ENCODE measurements around the gene FEM1A. TPM values are rescaled to one million over a fixed set of nuclear protein-coding genes. Genes with fewer than 3 reads are reported as not detected.
"Not testable (repeated sequence)": the region's sequence is repeated elsewhere in the genome, so short reads cannot be mapped to it uniquely, and the experiment has no call there.

The FEM1A gene
- total and polyA plus RNA-seq, 9 donors: 3.6 to 11.4 (median 9.1) TPM

- Histone ChIP-seq H3K27ac (no peak overlapping the region), H3K9me3 (no peaks in the 10 kb centered on the region), H3K4me3 (no peak overlapping the region), H3K36me3 (no peaks in the 10 kb centered on the region), H3K4me1 (ENCODE audit: insufficient read depth) (peaks cover 4% of the 10 kb centered on the region), H3K27me3 (no peaks in the 10 kb centered on the region)
- DNase-seq: peak in 3 of 5 donors; percentile 41 to 52 (median 49)
- no peak for TF ChIP-seq EP300 (IDR thresholded peaks at IDR 0.05)
- TF ChIP-seq POLR2A (IDR thresholded peaks at IDR 0.05): no peak
- no peak for TF ChIP-seq CTCF (IDR thresholded peaks at IDR 0.05)
- 42 to 48% (median 47%) methylated on average over 10 of the region's 10 CpGs for WGBS, 3 donors
- intact Hi-C loops (cut with DNase I): no loop called here
Observed at GRCh38 chr19:4844348-4845179, 53.0 kb downstream of the FEM1A start.

- H3K27ac ChIP-seq; H3K36me3 ChIP-seq; intact Hi-C loops (cut with DNase I); H3K4me3 ChIP-seq; H3K4me1 ChIP-seq (ENCODE audit: insufficient read depth); H3K9me3 ChIP-seq; H3K27me3 ChIP-seq: not testable (repeated sequence)
- WGBS, 3 donors: 12 to 41% (median 18%) methylated on average over 9 of the region's 9 CpGs
- peak; percentile 38 to 67 (median 55) for DNase-seq
Observed at GRCh38 chr19:4845975-4846374, 54.4 kb downstream of the FEM1A start.

GRCh38 chr19:4847190-4847973, 55.8 kb downstream of the FEM1A start:
- DNase-seq: no peak
- TF ChIP-seq EP300 (IDR thresholded peaks at IDR 0.05) (no peak), POLR2A (IDR thresholded peaks at IDR 0.05) (no peak), CTCF (IDR thresholded peaks at IDR 0.05) (no peak)
- peaks cover 4% of the 10 kb centered on the region for H3K4me1 ChIP-seq (ENCODE audit: insufficient read depth)
- intact Hi-C loops (cut with DNase I): no loop called here
- H3K27ac ChIP-seq: no peak overlapping the region
- no peaks in the 10 kb centered on the region for H3K27me3 ChIP-seq
- H3K4me3 ChIP-seq: no peak overlapping the region
- H3K9me3 ChIP-seq: no peaks in the 10 kb centered on the region
- no peaks in the 10 kb centered on the region for H3K36me3 ChIP-seq
- WGBS, 3 donors: 94 to 95% (median 94%) methylated on average over 23 of the region's 23 CpGs

- no peaks in the 10 kb centered on the region for H3K36me3 ChIP-seq
- no peak for DNase-seq
- TF ChIP-seq CTCF (IDR thresholded peaks at IDR 0.05): no peak
- no peak for TF ChIP-seq EP300 (IDR thresholded peaks at IDR 0.05)
- no peak for TF ChIP-seq POLR2A (IDR thresholded peaks at IDR 0.05)
- WGBS, 3 donors: 73 to 86% (median 74%) methylated on average over 7 of the region's 7 CpGs
- intact Hi-C loops (cut with DNase I): no loop called here
- H3K4me3 ChIP-seq: no peak overlapping the region
- H3K9me3 ChIP-seq: no peaks in the 10 kb centered on the region
- no peaks in the 10 kb centered on the region for H3K27me3 ChIP-seq
- no peak overlapping the region for H3K27ac ChIP-seq
- peaks cover 4% of the 10 kb centered on the region for H3K4me1 ChIP-seq (ENCODE audit: insufficient read depth)
Observed at GRCh38 chr19:4849019-4849418, 57.5 kb downstream of the FEM1A start.

Small RNA genes lying within 50 kb of the gene (microRNA-seq; reads per million reads assigned to microRNA genes)
- 0 reads per million in 3 donors for gene MIR7-3

Small RNA genes lying within 50 kb of the gene (small RNA-seq; reads per million reads assigned to genes)
- not detected for gene MIR7-3

Other genes with a start within 250 kb of the FEM1A start
- gene SEMA6B, start 232.1 kb upstream of the FEM1A start, total RNA-seq: 1 to 10 TPM; 1.3 to 9.7 (median 5.5) TPM
- gene SEMA6B, start 232.1 kb upstream of the FEM1A start, polyA plus RNA-seq: 1 to 10 TPM in 1 of 2 donors, under 1 TPM in 1; 0.77 to 7.6 TPM
- gene TNFAIP8L1, start 152.2 kb upstream of the FEM1A start, total RNA-seq: 10 to 100 TPM in 3 of 7 donors, 1 to 10 TPM in 4; 4.3 to 14.0 (median 9.8) TPM
- gene TNFAIP8L1, start 152.2 kb upstream of the FEM1A start, polyA plus RNA-seq: 1 to 10 TPM; 6.8 to 8.1 TPM
- 10 to 100 TPM; 28.6 to 76.1 (median 59.4) TPM for gene MYDGF, start 121.4 kb upstream of the FEM1A start, total RNA-seq
- gene MYDGF, start 121.4 kb upstream of the FEM1A start, polyA plus RNA-seq: 10 to 100 TPM; 44.5 to 85.4 TPM
- gene DPP9, start 67.9 kb upstream of the FEM1A start, total RNA-seq: 10 to 100 TPM; 26.9 to 69.5 (median 44.3) TPM
- gene DPP9, start 67.9 kb upstream of the FEM1A start, polyA plus RNA-seq: 10 to 100 TPM; 14.4 to 29.3 TPM
- 10 to 100 TPM in 2 of 7 donors, 1 to 10 TPM in 5; 3.6 to 13.3 (median 9.6) TPM for gene TICAM1, start 40.0 kb downstream of the FEM1A start, total RNA-seq
- 1 to 10 TPM; 2.5 to 7.8 TPM for gene TICAM1, start 40.0 kb downstream of the FEM1A start, polyA plus RNA-seq
- 10 to 100 TPM; 26.1 to 83.9 (median 73.7) TPM for gene PLIN3, start 75.9 kb downstream of the FEM1A start, total RNA-seq
- 10 to 100 TPM; 48.7 to 51.9 TPM for gene PLIN3, start 75.9 kb downstream of the FEM1A start, polyA plus RNA-seq
- 1 to 10 TPM in 1 of 7 donors, under 1 TPM in 4, not detected in 2; 0.15 to 1.2 (median 0.28) TPM for gene ARRDC5, start 111.2 kb downstream of the FEM1A start, total RNA-seq
- under 1 TPM in 1 of 2 donors, not detected in 1; 0.07 TPM for gene ARRDC5, start 111.2 kb downstream of the FEM1A start, polyA plus RNA-seq
- gene UHRF1, start 117.8 kb downstream of the FEM1A start, total RNA-seq: 1 to 10 TPM in 2 of 7 donors, under 1 TPM in 5; 0.18 to 4.0 (median 0.50) TPM
- under 1 TPM; 0.42 to 0.86 TPM for gene UHRF1, start 117.8 kb downstream of the FEM1A start, polyA plus RNA-seq
- 10 to 100 TPM; 21.6 to 62.9 (median 47.8) TPM for gene KDM4B, start 177.4 kb downstream of the FEM1A start, total RNA-seq
- gene KDM4B, start 177.4 kb downstream of the FEM1A start, polyA plus RNA-seq: 10 to 100 TPM in 1 of 2 donors, 1 to 10 TPM in 1; 5.2 to 19.4 TPM